ENCODE data around the gene PPP2R2C. TPM values are rescaled to one million over a fixed set of nuclear protein-coding genes. Genes with fewer than 3 reads are reported as not detected.

Gene PPP2R2C
- total and polyA plus RNA-seq, 2 experiments from 2014 or later, result 1.3 to 9.2 TPM

- H3K27ac ChIP-seq (ENCODE audit: low read depth), result no peak overlapping the region
- peaks cover 20% of the 10 kb centered on the region for H3K36me3 Mint-ChIP-seq (ENCODE audit: low read depth)
- H3K4me1 Mint-ChIP-seq, result peaks cover 6% of the 10 kb centered on the region; the same call in 1 of the 3 replicates
- H3K4me3 ChIP-seq, result no peak overlapping the region
- H3K4me2 ChIP-seq, result no peak overlapping the region
- H3K27me3 Mint-ChIP-seq (ENCODE audit: insufficient read depth, low read depth, poor library complexity), result peaks cover 27% of the 10 kb centered on the region
- DNase-seq (ENCODE audit: low spot score) (no peak), ATAC-seq (no peak)
- H4K20me1 ChIP-seq (replicated peaks; ENCODE audit: insufficient read depth), result no peaks in the 10 kb centered on the region
- H3K27ac Mint-ChIP-seq, result no peak overlapping the region
- no peaks in the 10 kb centered on the region for H3K9me2 ChIP-seq (ENCODE audit: insufficient read depth)
- peaks cover 16% of the 10 kb centered on the region for H3K27me3 ChIP-seq (ENCODE audit: insufficient read depth)
- no peak overlapping the region for H3K4me3 Mint-ChIP-seq
- H2AFZ ChIP-seq, result no peak overlapping the region
- H3K4me1 ChIP-seq (ENCODE audit: insufficient read depth), result peaks cover 3% of the 10 kb centered on the region; the same call in 1 of the 2 replicates
- H3K79me2 ChIP-seq (replicated peaks; ENCODE audit: insufficient read depth), result no peaks in the 10 kb centered on the region
- H3F3A ChIP-seq (replicated peaks; ENCODE audit: low read depth), result no peaks in the 10 kb centered on the region; the same call in 1 of the 2 replicates
- H3K36me3 ChIP-seq (ENCODE audit: insufficient read depth), result no peaks in the 10 kb centered on the region; the same call in 1 of the 2 replicates
- TF ChIP-seq NANOG (IDR thresholded peaks at IDR 0.05; ENCODE audit: borderline replicate concordance), result no peak
- no peak for TF ChIP-seq JUNB (IDR thresholded peaks at IDR 0.05; ENCODE audit: unreplicated experiment)
- TF ChIP-seq STAT1 (IDR thresholded peaks at IDR 0.05; ENCODE audit: unreplicated experiment), result no peak
- TF ChIP-seq POLR2AphosphoS5 (IDR thresholded peaks at IDR 0.05; ENCODE audit: low read depth), result no peak
- no peak for TF ChIP-seq ZNF331 (CRISPR knock-in tag; IDR thresholded peaks at IDR 0.05; ENCODE audit: low read depth)
- TF ChIP-seq CTCF (conservative IDR thresholded peaks at IDR 0.05; ENCODE audit: low read depth in 2 of 2), result no peak
- no peak for TF ChIP-seq ZNF114 (CRISPR knock-in tag; IDR thresholded peaks at IDR 0.05)
- no peak for TF ChIP-seq EZH2 (IDR thresholded peaks at IDR 0.05; ENCODE audit: low read depth, unreplicated experiment)
- no peak for TF ChIP-seq REST (IDR thresholded peaks at IDR 0.05; ENCODE audit: unreplicated experiment)
- peaks cover 9% of the 10 kb centered on the region for H3K9me3 Mint-ChIP-seq
Observed at GRCh38 chr4:6306299-6306698, 166.1 kb downstream of the PPP2R2C start.

GRCh38 chr4:6303943-6304342 lies 168.5 kb downstream of the PPP2R2C start:
- ATAC-seq, result no peak
- TF ChIP-seq STAT1 (IDR thresholded peaks at IDR 0.05; ENCODE audit: unreplicated experiment) (no peak), ETS1 (IDR thresholded peaks at IDR 0.05) (no peak), REST (IDR thresholded peaks at IDR 0.05; ENCODE audit: unreplicated experiment) (no peak), NANOG (IDR thresholded peaks at IDR 0.05; ENCODE audit: borderline replicate concordance) (no peak), EZH2 (IDR thresholded peaks at IDR 0.05; ENCODE audit: low read depth, unreplicated experiment) (no peak), CTCF (conservative IDR thresholded peaks at IDR 0.05; ENCODE audit: low read depth in 2 of 2) (no peak), POLR2AphosphoS5 (IDR thresholded peaks at IDR 0.05; ENCODE audit: low read depth) (no peak), ZNF114 (CRISPR knock-in tag; IDR thresholded peaks at IDR 0.05) (no peak), CREB1 (CRISPR knock-in tag; IDR thresholded peaks at IDR 0.05; ENCODE audit: low read depth) (no peak)

More at GRCh38 chr4:6303943-6304342, 168.5 kb downstream of the PPP2R2C start:
- no peaks in the 10 kb centered on the region for H3K79me2 ChIP-seq (replicated peaks; ENCODE audit: insufficient read depth)
- H3K36me3 ChIP-seq (ENCODE audit: insufficient read depth), result no peaks in the 10 kb centered on the region; the same call in 1 of the 2 replicates
- Mint-ChIP-seq H3K9me3 (peaks cover 9% of the 10 kb centered on the region), H3K27ac (no peak overlapping the region), H3K36me3 (ENCODE audit: low read depth) (peaks cover 29% of the 10 kb centered on the region), H3K4me3 (no peak overlapping the region), H3K27me3 (ENCODE audit: insufficient read depth, low read depth, poor library complexity) (peaks cover 16% of the 10 kb centered on the region), H3K4me1 (no peaks in the 10 kb centered on the region)
- H3K4me1 ChIP-seq (ENCODE audit: insufficient read depth), result no peaks in the 10 kb centered on the region
- H3K4me2 ChIP-seq, result no peak overlapping the region
- H3F3A ChIP-seq (replicated peaks; ENCODE audit: low read depth), result no peaks in the 10 kb centered on the region
- H3K4me3 ChIP-seq, result no peak overlapping the region
- H3K27ac ChIP-seq (ENCODE audit: low read depth), result no peak overlapping the region
- DNase-seq (ENCODE audit: low spot score), result no peak
- no peaks in the 10 kb centered on the region for H3K27me3 ChIP-seq (ENCODE audit: insufficient read depth)
- no peaks in the 10 kb centered on the region for H3K9me2 ChIP-seq (ENCODE audit: insufficient read depth)
- H4K20me1 ChIP-seq (replicated peaks; ENCODE audit: insufficient read depth), result no peaks in the 10 kb centered on the region
- H2AFZ ChIP-seq, result no peak overlapping the region

Measured in GM23338 (cell line).